Measurements from ENCODE around the gene ABCA7.

DNA sequence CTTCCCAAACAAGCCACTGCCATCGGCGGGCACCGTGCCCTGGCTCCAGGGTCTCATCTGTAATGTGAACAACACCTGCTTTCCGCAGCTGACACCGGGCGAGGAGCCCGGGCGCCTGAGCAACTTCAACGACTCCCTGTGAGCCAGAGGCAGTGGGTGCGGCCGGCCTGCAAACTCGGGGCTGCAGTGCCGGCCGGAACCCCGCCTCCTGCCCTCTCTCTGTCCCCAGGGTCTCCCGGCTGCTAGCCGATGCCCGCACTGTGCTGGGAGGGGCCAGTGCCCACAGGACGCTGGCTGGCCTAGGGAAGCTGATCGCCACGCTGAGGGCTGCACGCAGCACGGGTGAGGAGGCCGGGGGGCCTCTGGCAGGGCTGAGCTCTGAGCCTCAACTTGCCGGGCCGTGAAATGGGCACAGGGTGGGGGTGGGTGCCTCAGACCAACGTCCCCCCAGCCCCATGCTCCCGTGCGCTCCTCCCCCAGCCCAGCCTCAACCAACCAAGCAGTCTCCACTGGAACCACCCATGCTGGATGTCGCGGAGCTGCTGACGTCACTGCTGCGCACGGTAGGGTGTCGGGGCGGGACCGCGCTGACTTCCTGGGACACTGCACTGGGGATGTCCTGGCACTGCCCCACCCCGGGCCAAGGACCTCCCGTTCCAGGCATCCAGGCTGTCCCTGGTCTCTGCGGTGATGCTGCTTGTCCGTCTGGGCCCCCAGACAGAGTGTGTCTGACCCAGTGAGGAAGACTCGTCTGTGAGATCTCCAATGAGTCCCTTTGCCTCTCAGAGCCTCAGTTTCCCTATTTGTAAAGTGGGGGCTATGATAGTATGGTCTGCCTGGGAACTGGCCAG is 2.2 kb downstream of the ABCA7 start:
- TF ChIP-seq GATAD2A (CRISPR knock-in tag; IDR thresholded peaks at IDR 0.05) (no peak), PITX1 (CRISPR knock-in tag; IDR thresholded peaks at IDR 0.05) (no peak), SRF (IDR thresholded peaks at IDR 0.05; ENCODE audit: low read depth, low read length) (no peak), MED1 (CRISPR knock-in tag; IDR thresholded peaks at IDR 0.05) (no peak), ZNF589 (CRISPR knock-in tag; conservative IDR thresholded peaks at IDR 0.05) (no peak), ZSCAN12 (CRISPR knock-in tag; IDR thresholded peaks at IDR 0.05) (no peak)
- TF ChIP-seq, protein P1, sequence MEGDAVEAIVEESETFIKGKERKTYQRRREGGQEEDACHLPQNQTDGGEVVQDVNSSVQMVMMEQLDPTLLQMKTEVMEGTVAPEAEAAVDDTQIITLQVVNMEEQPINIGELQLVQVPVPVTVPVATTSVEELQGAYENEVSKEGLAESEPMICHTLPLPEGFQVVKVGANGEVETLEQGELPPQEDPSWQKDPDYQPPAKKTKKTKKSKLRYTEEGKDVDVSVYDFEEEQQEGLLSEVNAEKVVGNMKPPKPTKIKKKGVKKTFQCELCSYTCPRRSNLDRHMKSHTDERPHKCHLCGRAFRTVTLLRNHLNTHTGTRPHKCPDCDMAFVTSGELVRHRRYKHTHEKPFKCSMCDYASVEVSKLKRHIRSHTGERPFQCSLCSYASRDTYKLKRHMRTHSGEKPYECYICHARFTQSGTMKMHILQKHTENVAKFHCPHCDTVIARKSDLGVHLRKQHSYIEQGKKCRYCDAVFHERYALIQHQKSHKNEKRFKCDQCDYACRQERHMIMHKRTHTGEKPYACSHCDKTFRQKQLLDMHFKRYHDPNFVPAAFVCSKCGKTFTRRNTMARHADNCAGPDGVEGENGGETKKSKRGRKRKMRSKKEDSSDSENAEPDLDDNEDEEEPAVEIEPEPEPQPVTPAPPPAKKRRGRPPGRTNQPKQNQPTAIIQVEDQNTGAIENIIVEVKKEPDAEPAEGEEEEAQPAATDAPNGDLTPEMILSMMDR (CRISPR knock-in tag; IDR thresholded peaks at IDR 0.05): no peak
- TF ChIP-seq, protein P2, sequence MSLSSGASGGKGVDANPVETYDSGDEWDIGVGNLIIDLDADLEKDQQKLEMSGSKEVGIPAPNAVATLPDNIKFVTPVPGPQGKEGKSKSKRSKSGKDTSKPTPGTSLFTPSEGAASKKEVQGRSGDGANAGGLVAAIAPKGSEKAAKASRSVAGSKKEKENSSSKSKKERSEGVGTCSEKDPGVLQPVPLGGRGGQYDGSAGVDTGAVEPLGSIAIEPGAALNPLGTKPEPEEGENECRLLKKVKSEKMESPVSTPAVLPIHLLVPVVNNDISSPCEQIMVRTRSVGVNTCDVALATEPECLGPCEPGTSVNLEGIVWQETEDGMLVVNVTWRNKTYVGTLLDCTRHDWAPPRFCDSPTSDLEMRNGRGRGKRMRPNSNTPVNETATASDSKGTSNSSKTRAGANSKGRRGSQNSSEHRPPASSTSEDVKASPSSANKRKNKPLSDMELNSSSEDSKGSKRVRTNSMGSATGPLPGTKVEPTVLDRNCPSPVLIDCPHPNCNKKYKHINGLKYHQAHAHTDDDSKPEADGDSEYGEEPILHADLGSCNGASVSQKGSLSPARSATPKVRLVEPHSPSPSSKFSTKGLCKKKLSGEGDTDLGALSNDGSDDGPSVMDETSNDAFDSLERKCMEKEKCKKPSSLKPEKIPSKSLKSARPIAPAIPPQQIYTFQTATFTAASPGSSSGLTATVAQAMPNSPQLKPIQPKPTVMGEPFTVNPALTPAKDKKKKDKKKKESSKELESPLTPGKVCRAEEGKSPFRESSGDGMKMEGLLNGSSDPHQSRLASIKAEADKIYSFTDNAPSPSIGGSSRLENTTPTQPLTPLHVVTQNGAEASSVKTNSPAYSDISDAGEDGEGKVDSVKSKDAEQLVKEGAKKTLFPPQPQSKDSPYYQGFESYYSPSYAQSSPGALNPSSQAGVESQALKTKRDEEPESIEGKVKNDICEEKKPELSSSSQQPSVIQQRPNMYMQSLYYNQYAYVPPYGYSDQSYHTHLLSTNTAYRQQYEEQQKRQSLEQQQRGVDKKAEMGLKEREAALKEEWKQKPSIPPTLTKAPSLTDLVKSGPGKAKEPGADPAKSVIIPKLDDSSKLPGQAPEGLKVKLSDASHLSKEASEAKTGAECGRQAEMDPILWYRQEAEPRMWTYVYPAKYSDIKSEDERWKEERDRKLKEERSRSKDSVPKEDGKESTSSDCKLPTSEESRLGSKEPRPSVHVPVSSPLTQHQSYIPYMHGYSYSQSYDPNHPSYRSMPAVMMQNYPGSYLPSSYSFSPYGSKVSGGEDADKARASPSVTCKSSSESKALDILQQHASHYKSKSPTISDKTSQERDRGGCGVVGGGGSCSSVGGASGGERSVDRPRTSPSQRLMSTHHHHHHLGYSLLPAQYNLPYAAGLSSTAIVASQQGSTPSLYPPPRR (CRISPR knock-in tag; IDR thresholded peaks at IDR 0.05; ENCODE audit: borderline replicate concordance): no peak

All from HepG2 (cell line).